GM12891 (cell line): Measurements from ENCODE around the gene CHML.

Experiments
- POLR2AphosphoS5 ChIP-seq: IDR thresholded peaks from 2 replicates; pipeline ENCODE4 v1.6.1; 2011; ENCODE audit warnings: low read depth, low read length, control low read depth
- SPI1 ChIP-seq: IDR thresholded peaks from 2 replicates; pipeline ENCODE4 v1.6.1; 2011; ENCODE audit warnings: low read depth, low read length, control low read depth

GRCh38 chr1:241639623-241640148 is 483 bp downstream of the CHML start:
- TF ChIP-seq SPI1 (no peak), POLR2AphosphoS5 (no peak)
